Occipital lobe (tissue), 2 donors: ENCODE measurements around the gene MAST4. TPM values are rescaled to one million over a fixed set of nuclear protein-coding genes. Genes with fewer than 3 reads are reported as not detected.

Source experiments
- DNase-seq: peaks from one replicate; lab custom pipeline; 2025; lab: John Stamatoyannopoulos, UW
- total RNA-seq: library from RNA; depleted of rRNA; stranded (reverse); fragments of >200 nt; gene quantifications from one replicate; pipeline ENCODE4 v1.2.3, GENCODE V29; 2014

MAST4 gene
- total RNA-seq, 1 donor from 2014 or later, result 13.6 TPM

- no peak for DNase-seq
Observed at GRCh38 chr5:67015541-67016191, 419.5 kb downstream of the MAST4 start.

- DNase-seq, result no peak
Observed at GRCh38 chr5:67019065-67019845, 423.1 kb downstream of the MAST4 start.

- no peak for DNase-seq
Observed at GRCh38 chr5:67020096-67020615, 424.0 kb downstream of the MAST4 start.

- DNase-seq, result no peak
Observed at GRCh38 chr5:67021031-67021430, 424.8 kb downstream of the MAST4 start.

GRCh38 chr5:67021521-67021920 lies 425.3 kb downstream of the MAST4 start:
- no peak for DNase-seq

GRCh38 chr5:67021962-67022361 lies 425.8 kb downstream of the MAST4 start:
- DNase-seq, result no peak

- DNase-seq, result no peak
Observed at GRCh38 chr5:67025457-67025856, 429.3 kb downstream of the MAST4 start.

GRCh38 chr5:67026278-67026677 lies 430.1 kb downstream of the MAST4 start:
- no peak for DNase-seq

GRCh38 chr5:67027171-67027570 lies 431.0 kb downstream of the MAST4 start:
- no peak for DNase-seq

- DNase-seq, result no peak
Observed at GRCh38 chr5:67028371-67028770, 432.2 kb downstream of the MAST4 start.

- DNase-seq, result no peak
Observed at GRCh38 chr5:67028941-67029340, 432.7 kb downstream of the MAST4 start.

- DNase-seq, result no peak
Observed at GRCh38 chr5:67029481-67029880, 433.3 kb downstream of the MAST4 start.

GRCh38 chr5:67030289-67031056 lies 434.3 kb downstream of the MAST4 start:
- no peak for DNase-seq

- no peak for DNase-seq
Observed at GRCh38 chr5:67031057-67031443, 434.9 kb downstream of the MAST4 start.

- no peak for DNase-seq
Observed at GRCh38 chr5:67031692-67032091, 435.5 kb downstream of the MAST4 start.

GRCh38 chr5:67032921-67033664 lies 436.9 kb downstream of the MAST4 start:
- DNase-seq, result no peak

- no peak for DNase-seq
Observed at GRCh38 chr5:67033880-67034651, 437.9 kb downstream of the MAST4 start.

GRCh38 chr5:67035098-67035740 lies 439.0 kb downstream of the MAST4 start:
- no peak for DNase-seq

- DNase-seq, result no peak
Observed at GRCh38 chr5:67037171-67037570, 441.0 kb downstream of the MAST4 start.
